Spleen (tissue), 11 donors: ENCODE results near the gene C11orf42. TPM values are rescaled to one million over a fixed set of nuclear protein-coding genes. Genes with fewer than 3 reads are reported as not detected.

ENCODE experiments used
- DNase-seq: peaks from one replicate; pipeline ENCODE4 v3.0.0-alpha.2; 2020
- H3K27ac ChIP-seq, 8 donors: fragments of 200-600 bp; sonication (generic) in 7 of 8; 1 replicate in 4 of 8; 2 replicates in 4 of 8; pipeline versions ENCODE4 v1.5.0 to v1.8.0; 2016 to 2021; ENCODE audit warnings: inconsistent platforms in 4 of 8, mild to moderate bottlenecking in 4 of 8, moderate library complexity in 1 of 8
- H3K27me3 ChIP-seq, 7 donors: fragments of 200-600 bp; sonication (generic) in 6 of 7; replicated peaks in 1 of 7; 1 replicate in 4 of 7; 2 replicates in 3 of 7; pipeline versions ENCODE4 v1.5.0 to v1.8.0; 2016 to 2021; ENCODE audit warnings: inconsistent platforms in 3 of 7, mild to moderate bottlenecking in 1 of 7
- H3K36me3 ChIP-seq, 6 donors: fragments of 200-600 bp; sonication (generic) in 5 of 6; 1 replicate in 4 of 6; 2 replicates in 2 of 6; pipeline versions ENCODE4 v1.5.0 to v1.8.0; 2016 to 2021; ENCODE audit warnings: inconsistent platforms in 2 of 6
- H3K4me1 ChIP-seq, 6 donors: fragments of 200-600 bp; sonication (generic) in 5 of 6; 1 replicate in 3 of 6; 2 replicates in 3 of 6; pipeline versions ENCODE4 v1.5.0 to v1.8.0; 2016 to 2021; ENCODE audit warnings: inconsistent platforms in 3 of 6
- H3K4me3 ChIP-seq, 8 donors: fragments of 200-600 bp; sonication (generic) in 7 of 8; 1 replicate in 4 of 8; 2 replicates in 4 of 8; pipeline versions ENCODE4 v1.5.0 to v1.8.0; 2016 to 2021; ENCODE audit warnings: inconsistent platforms in 4 of 8, mild to moderate bottlenecking in 4 of 8, moderate library complexity in 2 of 8
- H3K9me3 ChIP-seq, 8 donors: fragments of 200-600 bp; sonication (generic) in 7 of 8; 1 replicate in 4 of 8; 2 replicates in 4 of 8; pipeline versions ENCODE4 v1.5.0 to v1.8.0; 2016 to 2021; ENCODE audit warnings: inconsistent platforms in 4 of 8
- CTCF ChIP-seq, 11 experiments: fragments of 200-600 bp in 7 of 11; fragments of 450-650 bp in 4 of 11; sonication (generic) in 4 of 11; IDR thresholded peaks in 8 of 11; conservative IDR thresholded peaks in 3 of 11; 1 replicate in 7 of 11; 2 replicates in 4 of 11; pipeline versions ENCODE4 v1.4.0 to v1.8.0; 2016 to 2021; ENCODE audit warnings: antibody characterized with exemption in 11 of 11, inconsistent platforms in 4 of 11, mild to moderate bottlenecking in 1 of 11
- POLR2A ChIP-seq, 3 donors: fragments of 450-650 bp; IDR thresholded peaks; one replicate each; pipeline ENCODE4 v1.5.1; 2017; ENCODE audit warnings: antibody characterized with exemption in 3 of 3, mild to moderate bottlenecking in 1 of 3
- POLR2AphosphoS5 ChIP-seq, 3 donors: sonication (generic); formaldehyde crosslinking; IDR thresholded peaks; one replicate each; pipeline ENCODE4 v1.5.1; 2017; ENCODE audit warnings: antibody characterized with exemption in 3 of 3
- WGBS, 5 donors: extraction: QIAGEN DNeasy Blood & Tissue Kit in 3 of 5; methylation state at CpG; one replicate each; pipeline versions ENCODE4 v1.1.5 to v1.1.7; 2013 to 2018; 5-methylcytosine and 5-hydroxymethylcytosine counted together
- intact Hi-C: fragments of 100-400 bp; cut with DNase I; formaldehyde crosslinking; loops from one replicate; pipeline ENCODE4 v1.15.0; 2023; ENCODE audit warnings: low total_unique reads
- polyA plus RNA-seq, 3 donors: library from polyadenylated mRNA; stranded (reverse); fragments of 200-250 nt; gene quantifications; one replicate each; pipeline ENCODE4 v1.2.1, GENCODE V29; 2013
- total RNA-seq, 7 donors: library from RNA; depleted of rRNA in 3 of 7; stranded (reverse); fragments of >200 nt in 3 of 7; fragmentation: NEBNext Ultra II Directional in 4 of 7; extraction: Animal tissue kit (Norgen Biotek cat#: 25700) in 4 of 7; gene quantifications; one replicate each; pipeline versions ENCODE4 v1.1.0 to v1.2.1, GENCODE V29; 2016 to 2021
- donor health status: healthy with polysubstance abuse.
- donor health status: DM: no; HTN: no; CAD: no; lungs with moderate emphysema.
- donor health status: DM: no; HTN: no; CAD: no.
- donor health status: Bipolar disorder and iron deficiency.
- donor health status: healthy.
- donor health status: DM: no; HTN: no; CAD: no.
- donor health status: DM: yes; HTN: yes; CAD: no.

Gene C11orf42
- total and polyA plus RNA-seq, 10 donors, result not detected

- WGBS, 5 donors, result 0 to 1% (median 1%) methylated on average over 40 to 62 of the region's 62 CpGs
- peak; percentile 100 for DNase-seq
- intact Hi-C loops, result no loop called here
- Histone ChIP-seq H3K27ac (peak within 1 kb of the TSS; percentile 82 to 94 (median 86)), H3K4me3 (peak within 1 kb of the TSS; percentile 63 to 93 (median 70)), H3K9me3 (no peaks in the 10 kb centered on the region), H3K27me3 (peaks cover 0 to 3% (median 0%) of the 10 kb centered on the region in 7 donors), H3K4me1 (peaks cover 6 to 58% (median 40%) of the 10 kb centered on the region in 6 donors), H3K36me3 (no peaks in the 10 kb centered on the region)
- TF ChIP-seq POLR2A (IDR thresholded peaks at IDR 0.05), result peak in 1 of 3 donors; percentile 14
- peak; percentile 91 to 96 (median 93) for TF ChIP-seq POLR2AphosphoS5 (IDR thresholded peaks at IDR 0.05)
- peak in 4 of 11 experiments; percentile 21 to 54 (median 44) for TF ChIP-seq CTCF (IDR thresholded peaks at IDR 0.05 in 8 of 11, conservative IDR thresholded peaks at IDR 0.05 in 3 of 11)
Measured at GRCh38 chr11:6234387-6235107, 29.2 kb downstream of the C11orf42 start, which contains the start of gene FHIP1B. Gene FHIP1B, minus strand, starts transcription at chr11:6234636. Its CDS starts 10,120 bp downstream, at chr11:6224516.

- Histone ChIP-seq H3K27me3 (peaks cover 0 to 14% (median 0%) of the 10 kb centered on the region in 7 donors), H3K4me3 (no peak overlapping the region), H3K9me3 (no peaks in the 10 kb centered on the region), H3K36me3 (no peaks in the 10 kb centered on the region), H3K4me1 (peaks cover 6 to 31% (median 26%) of the 10 kb centered on the region in 6 donors), H3K27ac (no peak overlapping the region)
- no peak for TF ChIP-seq POLR2AphosphoS5 (IDR thresholded peaks at IDR 0.05)
- TF ChIP-seq CTCF (IDR thresholded peaks at IDR 0.05 in 8 of 11, conservative IDR thresholded peaks at IDR 0.05 in 3 of 11), result no peak
- TF ChIP-seq POLR2A (IDR thresholded peaks at IDR 0.05), result no peak
- DNase-seq, result no peak
- WGBS, 5 donors, result 61 to 72% (median 66%) methylated on average over 4 of the region's 4 CpGs
- intact Hi-C loops, result no loop called here
Measured at GRCh38 chr11:6237266-6237665, 31.9 kb downstream of the C11orf42 start.

GRCh38 chr11:6237761-6238302, 32.5 kb downstream of the C11orf42 start:
- Histone ChIP-seq H3K4me1 (peaks cover 6 to 25% (median 20%) of the 10 kb centered on the region in 6 donors), H3K4me3 (no peak overlapping the region), H3K27ac (no peak overlapping the region), H3K36me3 (no peaks in the 10 kb centered on the region), H3K27me3 (peaks cover 0 to 14% (median 0%) of the 10 kb centered on the region in 7 donors), H3K9me3 (no peaks in the 10 kb centered on the region)
- DNase-seq, result no peak
- 88 to 91% (median 90%) methylated on average over 5 of the region's 5 CpGs for WGBS, 5 donors
- TF ChIP-seq POLR2A (IDR thresholded peaks at IDR 0.05) (no peak), CTCF (IDR thresholded peaks at IDR 0.05 in 8 of 11, conservative IDR thresholded peaks at IDR 0.05 in 3 of 11) (no peak), POLR2AphosphoS5 (IDR thresholded peaks at IDR 0.05) (no peak)
- intact Hi-C loops, result no loop called here

- TF ChIP-seq POLR2A (IDR thresholded peaks at IDR 0.05) (no peak), CTCF (IDR thresholded peaks at IDR 0.05 in 8 of 11, conservative IDR thresholded peaks at IDR 0.05 in 3 of 11) (no peak), POLR2AphosphoS5 (IDR thresholded peaks at IDR 0.05) (no peak)
- Histone ChIP-seq H3K4me1 (peaks cover under 1 to 15% (median 9%) of the 10 kb centered on the region in 6 donors), H3K27ac (no peak within 1 kb of the TSS), H3K4me3 (no peak within 1 kb of the TSS), H3K27me3 (peaks cover 0 to 16% (median 0%) of the 10 kb centered on the region in 7 donors), H3K36me3 (no peaks in the 10 kb centered on the region), H3K9me3 (no peaks in the 10 kb centered on the region)
- intact Hi-C loops, result no loop called here
- no peak for DNase-seq
- WGBS, 5 donors, result 57 to 89% (median 81%) methylated on average over 1 of the region's 1 CpG
Measured at GRCh38 chr11:6238902-6239301, 33.5 kb downstream of the C11orf42 start, which contains the start of gene CNGA4. Gene CNGA4, plus strand, starts transcription at chr11:6239089. Its CDS starts 118 bp downstream, at chr11:6239207.
